NOMO-1 treated with dmso at 0.1 percent for 144 hours (cell line): Measurements from ENCODE around the gene CAMK2N1.

Experiments
- DNase-seq: peaks from one replicate; lab custom pipeline; 2025; ENCODE audit not compliant: unreplicated experiment; lab: John Stamatoyannopoulos, UW

The CAMK2N1 gene

DNA sequence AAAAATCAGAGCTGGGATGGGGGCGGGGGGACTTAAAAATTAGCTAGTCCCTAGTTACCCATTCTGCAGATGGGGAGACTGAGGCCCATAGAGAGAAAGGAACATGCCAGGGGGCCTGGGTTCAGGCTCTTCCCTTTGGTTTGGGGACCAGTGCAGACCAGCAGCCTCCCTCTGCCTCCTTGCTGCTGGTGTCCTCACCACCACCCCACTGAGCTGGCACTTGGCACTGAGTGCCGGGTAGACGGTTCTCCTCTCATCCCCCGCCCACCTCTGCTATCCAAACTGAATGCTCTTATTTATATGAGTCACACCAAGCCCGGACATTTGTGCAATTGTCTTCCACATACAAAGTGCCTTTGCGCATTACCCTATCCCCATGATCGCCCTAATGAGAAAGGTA is 39.2 kb downstream of the CAMK2N1 start:
- no peak for DNase-seq

DNA sequence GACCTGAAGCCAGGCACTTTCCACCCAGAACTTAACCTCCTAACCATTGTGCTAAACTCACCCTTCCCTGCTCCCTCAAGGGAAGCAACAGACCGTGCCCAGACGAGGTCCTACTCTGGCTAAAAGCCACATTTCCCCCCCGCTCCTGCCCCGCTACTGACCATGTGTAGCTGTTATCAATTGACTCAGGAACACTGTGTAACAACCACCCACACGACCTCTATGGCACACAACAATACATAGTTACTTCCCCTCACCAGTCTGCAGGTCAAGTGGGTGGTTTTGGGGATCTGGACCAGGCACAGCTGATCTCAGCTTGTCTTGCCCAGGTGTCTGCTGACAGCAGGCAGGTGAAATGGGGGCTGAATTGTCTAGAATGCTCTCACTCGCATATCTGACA is 40.1 kb downstream of the CAMK2N1 start:
- DNase-seq = no peak

DNA sequence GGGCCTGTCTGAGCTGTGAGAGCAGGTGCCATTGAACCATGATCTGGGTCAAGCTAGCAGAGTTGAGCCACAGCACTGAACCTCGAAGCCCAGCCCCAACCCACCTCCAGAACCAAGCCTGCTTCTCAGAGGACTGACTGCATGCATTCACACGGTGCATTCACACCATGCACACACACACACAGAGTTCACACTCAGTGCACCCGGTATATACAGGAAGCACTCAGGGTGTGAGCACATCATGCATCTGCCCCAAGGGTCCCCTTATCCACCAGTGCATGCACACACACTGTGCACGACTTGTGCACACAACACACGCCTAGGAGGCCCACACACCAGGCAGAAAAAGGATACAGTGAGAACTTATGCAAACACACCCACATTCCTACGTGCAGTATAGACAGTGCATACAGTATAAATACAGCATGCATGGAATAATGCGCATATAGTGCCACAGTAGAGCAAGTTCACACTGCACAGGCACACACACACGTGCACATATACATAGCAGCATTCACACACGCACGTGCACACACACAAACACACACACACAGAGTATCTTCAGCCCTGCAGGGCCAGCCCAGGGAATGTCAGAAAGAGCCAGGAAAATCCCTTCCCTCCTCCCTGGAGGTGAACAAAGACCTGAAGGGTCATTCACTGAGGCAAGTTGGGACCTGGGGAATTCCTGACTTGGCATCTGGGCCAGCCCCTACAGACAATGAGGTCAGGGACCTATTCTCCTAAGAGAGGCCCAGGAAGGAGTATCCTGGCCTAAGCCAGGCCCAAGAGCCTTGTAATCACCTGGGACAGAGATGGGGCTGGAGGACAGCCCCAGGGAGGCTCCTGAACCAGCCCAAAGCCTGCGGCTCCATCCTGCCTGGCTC is 42.1 kb downstream of the CAMK2N1 start:
- no peak for DNase-seq

DNA sequence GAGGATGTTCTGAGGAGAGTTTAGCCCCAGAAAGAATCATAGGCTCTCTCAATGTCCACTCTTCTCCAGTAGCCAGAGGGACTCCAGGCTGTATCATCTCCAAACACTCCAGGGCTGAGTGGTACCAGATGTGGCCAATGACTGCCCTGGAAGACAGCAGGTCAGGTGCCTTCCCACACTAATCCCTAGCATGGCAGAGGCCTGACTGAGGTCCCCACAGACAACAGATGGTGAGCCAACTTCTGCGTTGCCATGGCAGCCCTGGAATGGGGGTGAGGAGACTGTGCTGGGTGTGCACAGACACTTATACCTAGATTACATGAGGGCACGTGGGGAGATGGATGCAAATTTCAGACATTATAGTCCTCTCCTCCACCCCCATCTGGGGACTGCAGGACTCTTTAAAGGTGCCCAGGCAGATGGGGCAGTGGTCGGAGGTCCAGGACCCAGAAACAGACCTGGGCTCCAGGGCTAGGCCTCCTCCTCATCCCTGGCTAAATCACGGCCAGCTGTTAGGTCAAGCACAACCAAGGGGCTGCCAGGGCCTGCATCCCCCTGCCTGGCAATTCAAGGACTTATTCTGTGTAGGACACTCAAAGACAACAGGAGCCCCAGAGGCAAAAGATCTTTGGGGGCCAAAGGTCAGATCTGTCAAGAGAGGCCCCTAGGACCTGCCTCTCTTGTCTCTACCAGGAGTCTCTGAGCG is 42.9 kb downstream of the CAMK2N1 start:
- DNase-seq = no peak

DNA sequence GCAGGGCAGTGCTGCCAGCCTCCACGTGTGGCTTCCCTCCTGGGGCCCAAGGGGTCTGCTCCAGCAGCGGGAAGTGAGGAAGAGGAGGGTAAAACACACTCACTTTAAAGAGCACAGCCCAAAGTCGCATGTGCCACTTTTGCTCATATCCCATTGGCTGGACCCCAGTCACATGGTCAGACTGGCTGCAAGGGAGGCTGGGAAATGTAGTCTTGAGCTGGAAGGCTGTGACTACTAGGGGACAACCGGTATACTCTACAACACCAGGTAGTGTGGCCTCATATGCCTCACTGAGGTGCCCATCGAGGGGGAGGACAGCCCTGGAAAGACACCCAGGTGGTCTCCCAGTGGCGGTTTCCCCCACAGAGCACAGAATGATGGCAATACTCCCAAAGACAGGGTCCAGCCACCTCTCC is 45.2 kb downstream of the CAMK2N1 start:
- DNase-seq = no peak

DNA sequence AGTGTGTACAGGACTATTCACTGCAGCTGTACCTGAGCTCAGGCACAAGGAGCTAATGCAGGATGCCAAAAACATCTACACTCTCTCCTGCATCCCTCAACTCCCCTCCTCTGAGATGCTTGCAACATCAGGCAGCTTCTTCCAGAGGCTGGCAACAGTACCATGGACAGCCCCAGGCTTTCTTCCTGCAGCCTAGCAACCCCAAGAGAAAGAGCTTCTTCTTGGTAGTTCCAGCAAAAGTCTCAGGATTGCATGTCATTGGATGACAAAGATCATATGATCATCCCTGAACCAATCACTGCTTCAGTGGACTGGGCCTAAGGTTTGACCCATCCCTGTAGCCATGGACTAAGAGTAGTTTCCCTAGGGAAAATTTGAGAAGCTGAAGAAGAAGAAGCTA is 46.7 kb downstream of the CAMK2N1 start:
- DNase-seq = no peak

DNA sequence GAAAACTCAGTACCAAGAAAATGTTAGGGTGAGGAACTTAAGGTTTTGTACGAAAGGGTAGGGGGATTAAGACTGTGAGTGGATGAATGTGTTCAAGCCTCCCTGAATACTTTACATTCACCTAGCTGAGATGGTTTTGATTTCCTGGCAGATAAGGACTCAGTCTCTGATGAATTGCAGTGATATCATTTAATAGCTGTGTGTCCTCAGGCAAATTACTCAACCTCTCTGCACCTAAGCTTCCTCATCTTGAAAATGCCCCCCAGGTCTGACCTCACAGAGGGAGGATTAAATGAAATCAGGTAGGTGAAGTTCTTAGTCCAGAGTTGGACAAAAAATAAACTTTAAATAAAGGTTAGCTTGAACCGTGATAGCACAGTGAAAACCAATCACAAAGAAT is 48.4 kb downstream of the CAMK2N1 start:
- DNase-seq = no peak

DNA sequence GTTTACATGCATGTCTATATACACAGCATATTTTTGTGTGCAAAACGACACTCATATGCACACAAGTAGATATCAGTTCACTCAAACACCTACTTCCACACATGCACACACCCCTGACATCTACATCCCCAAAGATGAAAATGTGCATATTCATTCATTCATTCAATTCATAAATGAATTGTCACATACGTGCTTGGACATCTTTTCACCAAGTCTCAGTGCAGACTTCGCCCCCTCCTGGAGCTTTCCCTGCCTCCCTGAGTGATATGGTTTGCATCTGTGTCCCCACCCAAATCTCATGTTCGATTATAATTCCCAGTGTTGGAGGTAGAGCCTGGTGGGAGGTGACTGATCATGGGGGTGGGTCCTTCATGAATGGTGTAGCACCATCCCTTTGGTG is 53.1 kb downstream of the CAMK2N1 start:
- no peak for DNase-seq
